Right lobe of liver (tissue), 6 donors: ENCODE results near the gene DLG5. TPM values are rescaled to one million over a fixed set of nuclear protein-coding genes. Genes with fewer than 3 reads are reported as not detected.

Source experiments
- ATAC-seq, 4 donors: fragments of 200-7000 bp; cut with Tn5 transposase; one replicate each; pipeline ENCODE4 v1.9.1; 2020; ENCODE audit warnings: mild to moderate bottlenecking in 4 of 4, moderate library complexity in 4 of 4
- DNase-seq, 3 donors: peaks; one replicate each; pipeline ENCODE4 v3.0.0-alpha.2; 2020
- H3K27ac ChIP-seq, 3 donors: fragments of 200-600 bp; one replicate each; pipeline ENCODE4 v1.8.0; 2022
- H3K27me3 ChIP-seq, 2 donors: fragments of 200-600 bp; one replicate each; pipeline ENCODE4 v1.8.0; 2022
- H3K36me3 ChIP-seq, 4 donors: fragments of 200-600 bp; sonication (generic) in 1 of 4; one replicate each; pipeline versions ENCODE4 v1.5.1 to v1.8.0; 2017 to 2022; ENCODE audit warnings: control low read depth in 1 of 4
- H3K4me1 ChIP-seq, 4 donors: fragments of 200-600 bp; sonication (generic) in 1 of 4; one replicate each; pipeline versions ENCODE4 v1.5.1 to v1.8.0; 2017 to 2022; ENCODE audit warnings: control low read depth in 1 of 4
- H3K4me3 ChIP-seq, 3 donors: fragments of 200-600 bp; one replicate each; pipeline ENCODE4 v1.8.0; 2022
- H3K9me3 ChIP-seq, 4 donors: fragments of 200-600 bp; sonication (generic) in 1 of 4; one replicate each; pipeline versions ENCODE4 v1.5.1 to v1.8.0; 2017 to 2022; ENCODE audit warnings: control low read depth in 1 of 4
- CTCF ChIP-seq, 4 donors: fragments of 200-600 bp in 3 of 4; fragments of 450-650 bp in 1 of 4; IDR thresholded peaks; one replicate each; pipeline versions ENCODE4 v1.5.1 to v1.8.0; 2016 to 2022; ENCODE audit warnings: antibody characterized with exemption in 4 of 4, mild to moderate bottlenecking in 2 of 4
- POLR2A ChIP-seq: fragments of 450-650 bp; IDR thresholded peaks from one replicate; pipeline ENCODE4 v1.6.1; 2017; ENCODE audit warnings: antibody characterized with exemption, mild to moderate bottlenecking
- WGBS: methylation state at CpG from one replicate; pipeline ENCODE4 v1.1.6; 2018; ENCODE audit warnings: low coverage, low lambda C conversion rate; ENCODE audit not compliant: insufficient coverage; ENCODE audit errors: missing lambda C conversion rate; 5-methylcytosine and 5-hydroxymethylcytosine counted together
- intact Hi-C, 2 donors: fragments of 100-400 bp; cut with DNase I; formaldehyde crosslinking; loops; one replicate each; pipeline versions ENCODE4 v1.11.2 to v1.14.1; 2022
- total RNA-seq, 6 experiments: library from RNA; depleted of rRNA in 2 of 6; stranded (reverse); fragments of >200 nt in 2 of 6; fragmentation: NEBNext Ultra II Directional in 3 of 6; extraction: Animal tissue kit (Norgen Biotek cat#: 25700) in 3 of 6; gene quantifications; one replicate each; pipeline versions ENCODE4 v1.1.0 to v1.2.4, GENCODE V29; 2016 to 2023
- donor health status: DM: no; HTN: yes; CAD: no.
- donor health status: DM: no; HTN: no; CAD: no.
- donor health status: DM: no; HTN: no; CAD: no.
- donor health status: DM: no; HTN: yes; CAD: no.
- donor health status: DM: no; HTN: yes; CAD: no.

Gene DLG5
- total RNA-seq, 6 experiments from 2014 or later, result 5.6 to 8.8 (median 7.6) TPM

GRCh38 chr10:77892021-77892739 lies 34.4 kb downstream of the DLG5 start:
- Histone ChIP-seq H3K4me1 (peaks cover 0 to 43% (median 13%) of the 10 kb centered on the region in 4 donors), H3K27ac (peak overlapping the region in 1 of 3 donors; percentile 70), H3K4me3 (no peak overlapping the region), H3K27me3 (no peaks in the 10 kb centered on the region), H3K36me3 (no peaks in the 10 kb centered on the region), H3K9me3 (no peaks in the 10 kb centered on the region)
- peak in 2 of 4 donors; percentile 3 to 4 for ATAC-seq
- intact Hi-C loops, result no loop called here
- 70% methylated on average over 6 of the region's 8 CpGs for WGBS
- no peak for DNase-seq
- TF ChIP-seq POLR2A, result no peak
- TF ChIP-seq CTCF (IDR thresholded peaks at IDR 0.05), result no peak

GRCh38 chr10:77890097-77890496 lies 36.5 kb downstream of the DLG5 start:
- TF ChIP-seq CTCF (IDR thresholded peaks at IDR 0.05) (no peak), POLR2A (no peak)
- WGBS, result 84% methylated on average over 4 of the region's 7 CpGs
- no peak for DNase-seq
- ATAC-seq, result no peak
- H3K27me3 ChIP-seq, result no peaks in the 10 kb centered on the region
- H3K4me3 ChIP-seq, result no peak overlapping the region
- no peaks in the 10 kb centered on the region for H3K9me3 ChIP-seq
- peaks cover 0 to 51% (median 15%) of the 10 kb centered on the region in 4 donors for H3K4me1 ChIP-seq
- intact Hi-C loops, result no loop called here
- H3K36me3 ChIP-seq, result no peaks in the 10 kb centered on the region
- H3K27ac ChIP-seq, result no peak overlapping the region

GRCh38 chr10:77889277-77889903 lies 37.2 kb downstream of the DLG5 start:
- DNase-seq, result peak in 1 of 3 donors; percentile 51
- H3K4me1 ChIP-seq, result peaks cover 0 to 51% (median 15%) of the 10 kb centered on the region in 4 donors
- TF ChIP-seq CTCF (IDR thresholded peaks at IDR 0.05) (no peak), POLR2A (no peak)
- H3K27me3 ChIP-seq, result no peaks in the 10 kb centered on the region
- peak; percentile 9 to 37 (median 30) for ATAC-seq
- H3K36me3 ChIP-seq, result no peaks in the 10 kb centered on the region
- no peaks in the 10 kb centered on the region for H3K9me3 ChIP-seq
- peak overlapping the region in 1 of 3 donors; percentile 24 for H3K27ac ChIP-seq
- no peak overlapping the region for H3K4me3 ChIP-seq
- intact Hi-C loops, result no loop called here
- WGBS, result 89% methylated on average over 1 of the region's 8 CpGs

- TF ChIP-seq CTCF (IDR thresholded peaks at IDR 0.05) (no peak), POLR2A (no peak)
- Histone ChIP-seq H3K4me1 (peaks cover 0 to 47% (median 14%) of the 10 kb centered on the region in 4 donors), H3K4me3 (no peak overlapping the region), H3K27ac (peak overlapping the region in 2 of 3 donors; percentile 52 to 70), H3K27me3 (no peaks in the 10 kb centered on the region), H3K9me3 (no peaks in the 10 kb centered on the region), H3K36me3 (no peaks in the 10 kb centered on the region)
- intact Hi-C loops, result no loop called here
- peak in 1 of 4 donors; percentile 36 for ATAC-seq
- WGBS, result 55% methylated on average over 6 of the region's 7 CpGs
- DNase-seq, result no peak
Observed at GRCh38 chr10:77888356-77888703, 38.2 kb downstream of the DLG5 start.
